ENCODE measurements around the gene INSL3.
A peak's percentile ranks its signal among the peaks of the same experiment; 100 is the strongest.

The INSL3 gene

DNA sequence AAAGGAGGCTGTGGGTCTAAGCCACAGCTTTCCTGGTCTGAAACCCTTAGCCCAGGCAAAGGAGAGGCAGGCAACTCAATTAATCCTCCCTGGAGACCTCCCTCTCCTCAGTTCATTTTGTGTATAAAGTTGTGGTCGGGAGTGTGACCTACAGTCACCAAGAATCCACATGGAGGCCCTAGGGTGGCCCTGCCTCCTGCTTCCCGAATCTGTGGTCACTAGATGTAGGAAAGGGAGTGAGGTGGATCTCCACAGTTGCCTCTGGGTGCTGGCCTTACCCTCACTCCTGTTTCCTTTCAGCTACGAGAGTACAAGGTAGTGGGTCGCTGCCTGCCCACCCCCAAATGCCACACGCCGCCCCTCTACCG, 39.7 kb upstream of the INSL3 start:
- no peaks in the 10 kb centered on the region for H3K27me3 ChIP-seq (ENCODE audit: control insufficient read depth, insufficient read depth, low read length)
- H3K4me1 ChIP-seq (ENCODE audit: control insufficient read depth, insufficient read depth, low read length): no peaks in the 10 kb centered on the region
- H3K9me3 ChIP-seq (ENCODE audit: control insufficient read depth, insufficient read depth, low read length): no peaks in the 10 kb centered on the region
- peak overlapping the region; percentile 98 for H3K9ac ChIP-seq (ENCODE audit: low read depth, low read length)
- H3K27ac ChIP-seq (ENCODE audit: low read depth, low read length): peak overlapping the region; percentile 87
- peaks cover 43% of the 10 kb centered on the region for H3K36me3 ChIP-seq (ENCODE audit: control insufficient read depth, insufficient read depth, low read length)
- H3K4me3 ChIP-seq (ENCODE audit: low read depth, low read length): peak overlapping the region; percentile 82

DNA sequence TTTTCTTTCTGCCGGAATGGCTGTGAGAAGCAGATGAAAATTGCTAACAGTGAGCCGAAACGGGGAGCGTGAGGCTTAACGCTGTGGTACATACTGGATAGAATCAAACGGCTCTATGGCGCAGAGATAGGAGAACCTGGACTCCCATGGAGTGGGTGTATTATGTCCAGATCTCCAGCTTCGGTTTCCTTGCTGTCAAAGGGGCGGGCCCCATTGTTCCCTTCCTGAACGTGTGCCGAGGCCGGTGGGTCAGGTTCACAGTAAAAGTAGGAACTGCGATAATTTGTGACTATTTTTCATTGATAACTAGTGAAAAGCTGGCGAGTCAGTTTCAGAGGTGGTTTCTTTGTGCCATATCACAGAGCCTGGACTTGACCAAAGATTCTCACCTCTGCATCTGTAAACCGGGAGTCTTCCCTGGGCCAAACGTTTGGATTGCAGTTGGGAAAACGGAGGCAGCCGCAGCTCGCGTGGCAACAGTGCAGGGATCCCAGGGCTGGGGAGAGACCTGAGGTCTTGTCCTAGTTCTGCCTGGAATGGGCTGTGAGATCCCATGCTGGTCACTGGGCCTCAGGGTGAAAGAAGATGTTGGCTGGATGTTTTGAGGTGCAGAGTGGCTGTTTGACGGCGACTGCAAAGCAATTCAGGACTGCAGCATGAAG, 39.1 kb upstream of the INSL3 start:
- Histone ChIP-seq H3K4me1 (ENCODE audit: control insufficient read depth, insufficient read depth, low read length) (no peaks in the 10 kb centered on the region), H3K4me3 (ENCODE audit: low read depth, low read length) (peak overlapping the region; percentile 82), H3K36me3 (ENCODE audit: control insufficient read depth, insufficient read depth, low read length) (peaks cover 43% of the 10 kb centered on the region), H3K9ac (ENCODE audit: low read depth, low read length) (peak overlapping the region; percentile 98), H3K27ac (ENCODE audit: low read depth, low read length) (peak overlapping the region; percentile 87), H3K9me3 (ENCODE audit: control insufficient read depth, insufficient read depth, low read length) (no peaks in the 10 kb centered on the region), H3K27me3 (ENCODE audit: control insufficient read depth, insufficient read depth, low read length) (no peaks in the 10 kb centered on the region)

DNA sequence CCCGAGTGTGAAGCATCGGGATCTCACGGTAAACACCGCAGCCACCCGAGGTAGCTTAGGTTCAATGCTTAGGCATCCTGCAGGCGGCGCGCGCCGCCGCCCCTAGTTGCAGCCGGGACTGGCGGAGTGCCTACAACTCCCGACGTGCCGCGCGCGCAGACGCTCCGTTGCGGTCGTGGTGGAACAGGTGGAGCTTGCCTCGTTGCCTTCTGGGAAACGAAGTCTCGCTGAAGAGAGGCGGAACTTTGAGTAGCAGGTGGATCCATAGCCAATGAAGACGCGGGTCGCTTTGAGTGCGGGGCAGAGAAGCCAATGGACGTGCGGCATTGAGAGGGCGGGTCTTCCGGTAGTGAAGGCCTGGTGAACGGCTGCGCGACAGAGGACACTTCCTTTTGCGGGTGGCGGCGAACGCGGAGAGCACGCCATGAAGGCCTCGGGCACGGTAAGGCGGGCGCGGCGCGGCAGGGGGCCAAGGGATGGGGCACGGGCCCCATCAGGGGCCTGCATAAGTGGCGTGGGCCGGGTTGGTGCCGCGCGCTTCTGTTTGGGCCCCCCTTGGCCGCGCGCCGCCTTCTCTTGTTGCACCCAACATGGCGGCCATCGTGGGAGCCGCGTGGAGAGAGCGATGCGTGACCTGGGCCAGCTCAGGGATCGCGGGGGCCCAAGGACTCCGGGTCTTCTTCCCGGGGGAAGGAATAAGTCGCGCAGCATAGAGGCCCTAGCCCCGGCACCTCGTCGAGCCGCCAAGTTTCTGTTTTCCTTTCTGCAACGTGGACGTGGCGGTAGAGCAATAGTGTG, 38.4 kb upstream of the INSL3 start, which contains the start of gene RPL18A:
Gene RPL18A, plus strand, starts transcription at position 378 of the 798 bp plus-strand sequence. Its CDS starts 47 bp downstream, at position 425.
- H3K27ac ChIP-seq (ENCODE audit: low read depth, low read length): peak within 1 kb of the TSS; percentile 87
- H3K27me3 ChIP-seq (ENCODE audit: control insufficient read depth, insufficient read depth, low read length): no peaks in the 10 kb centered on the region
- peaks cover 43% of the 10 kb centered on the region for H3K36me3 ChIP-seq (ENCODE audit: control insufficient read depth, insufficient read depth, low read length)
- peak within 1 kb of the TSS; percentile 82 for H3K4me3 ChIP-seq (ENCODE audit: low read depth, low read length)
- no peaks in the 10 kb centered on the region for H3K4me1 ChIP-seq (ENCODE audit: control insufficient read depth, insufficient read depth, low read length)
- H3K9ac ChIP-seq (ENCODE audit: low read depth, low read length): peak within 1 kb of the TSS; percentile 98
- H3K9me3 ChIP-seq (ENCODE audit: control insufficient read depth, insufficient read depth, low read length): no peaks in the 10 kb centered on the region

DNA sequence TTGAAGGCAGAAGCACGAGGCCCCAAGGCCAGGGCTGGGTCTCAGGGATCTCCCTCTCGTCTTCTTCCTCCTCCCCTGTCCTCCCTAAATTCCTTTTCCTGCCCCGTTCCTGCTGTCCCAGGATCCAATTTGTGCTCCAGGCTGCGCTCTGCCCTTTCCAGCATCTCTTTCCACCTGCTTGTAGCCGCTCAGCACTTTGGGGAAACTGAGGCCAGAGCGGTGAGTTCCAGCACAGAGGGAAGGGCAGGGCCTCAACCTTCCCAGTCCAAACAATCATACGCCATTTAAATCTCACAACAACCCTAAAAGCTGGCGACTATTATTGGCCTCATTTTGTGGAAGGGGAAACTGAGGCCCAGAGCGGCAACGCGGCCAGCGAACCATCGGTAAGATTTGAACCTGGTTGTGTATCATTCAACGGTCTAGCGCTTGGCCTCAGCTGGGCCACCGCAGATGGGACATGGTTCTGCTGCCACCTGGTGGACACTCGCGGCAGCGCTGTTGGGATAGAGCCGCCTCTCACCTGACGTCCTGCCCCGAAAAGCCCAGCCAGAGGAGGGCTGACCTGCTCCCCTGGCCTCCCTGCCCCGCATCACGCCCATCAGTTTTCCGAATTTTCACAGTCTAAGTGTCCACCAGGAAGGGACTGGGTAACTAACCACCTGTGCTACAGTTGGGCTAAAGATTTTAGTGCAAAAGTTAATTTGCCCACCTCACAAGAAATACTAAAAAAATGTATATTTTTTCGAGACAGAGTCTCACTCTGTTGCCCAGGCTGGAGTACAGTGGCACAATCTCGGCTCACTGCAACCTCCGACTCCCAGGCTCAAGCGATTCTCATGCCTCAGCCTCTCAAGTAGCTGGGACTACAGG, 34.2 kb upstream of the INSL3 start:
- H3K4me3 ChIP-seq (ENCODE audit: low read depth, low read length): no peak overlapping the region
- H3K9me3 ChIP-seq (ENCODE audit: control insufficient read depth, insufficient read depth, low read length): no peaks in the 10 kb centered on the region
- H3K4me1 ChIP-seq (ENCODE audit: control insufficient read depth, insufficient read depth, low read length): no peaks in the 10 kb centered on the region

DNA sequence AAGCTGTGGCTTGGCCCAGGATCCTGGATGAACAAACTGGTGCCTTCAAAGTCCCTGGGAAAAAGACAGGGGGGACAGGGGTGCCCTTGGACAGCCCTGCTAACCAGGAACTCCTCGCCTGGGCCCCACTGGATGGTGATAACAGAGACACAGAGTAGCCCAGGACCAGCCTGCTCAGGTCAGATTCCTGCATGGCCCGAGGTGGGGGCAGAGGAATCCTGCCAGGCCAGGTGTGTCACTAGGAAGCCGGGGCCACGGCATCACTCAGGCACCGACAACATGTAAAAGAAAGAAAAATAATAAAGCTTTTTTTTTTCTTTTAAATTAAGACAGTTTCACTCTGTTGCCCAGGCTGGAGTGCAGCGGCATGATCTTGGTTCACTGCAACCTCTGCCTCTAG, 32.7 kb upstream of the INSL3 start:
- Histone ChIP-seq H3K36me3 (ENCODE audit: control insufficient read depth, insufficient read depth, low read length) (no peaks in the 10 kb centered on the region), H3K9me3 (ENCODE audit: control insufficient read depth, insufficient read depth, low read length) (no peaks in the 10 kb centered on the region), H3K9ac (ENCODE audit: low read depth, low read length) (no peak overlapping the region), H3K27ac (ENCODE audit: low read depth, low read length) (no peak overlapping the region), H3K4me1 (ENCODE audit: control insufficient read depth, insufficient read depth, low read length) (no peaks in the 10 kb centered on the region), H3K4me3 (ENCODE audit: low read depth, low read length) (no peak overlapping the region), H3K27me3 (ENCODE audit: control insufficient read depth, insufficient read depth, low read length) (no peaks in the 10 kb centered on the region)

More for the DNA sequence above, 34.2 kb upstream of the INSL3 start:
- Histone ChIP-seq H3K36me3 (ENCODE audit: control insufficient read depth, insufficient read depth, low read length) (peaks cover 2% of the 10 kb centered on the region), H3K27me3 (ENCODE audit: control insufficient read depth, insufficient read depth, low read length) (no peaks in the 10 kb centered on the region), H3K27ac (ENCODE audit: low read depth, low read length) (no peak overlapping the region), H3K9ac (ENCODE audit: low read depth, low read length) (no peak overlapping the region)

DNA sequence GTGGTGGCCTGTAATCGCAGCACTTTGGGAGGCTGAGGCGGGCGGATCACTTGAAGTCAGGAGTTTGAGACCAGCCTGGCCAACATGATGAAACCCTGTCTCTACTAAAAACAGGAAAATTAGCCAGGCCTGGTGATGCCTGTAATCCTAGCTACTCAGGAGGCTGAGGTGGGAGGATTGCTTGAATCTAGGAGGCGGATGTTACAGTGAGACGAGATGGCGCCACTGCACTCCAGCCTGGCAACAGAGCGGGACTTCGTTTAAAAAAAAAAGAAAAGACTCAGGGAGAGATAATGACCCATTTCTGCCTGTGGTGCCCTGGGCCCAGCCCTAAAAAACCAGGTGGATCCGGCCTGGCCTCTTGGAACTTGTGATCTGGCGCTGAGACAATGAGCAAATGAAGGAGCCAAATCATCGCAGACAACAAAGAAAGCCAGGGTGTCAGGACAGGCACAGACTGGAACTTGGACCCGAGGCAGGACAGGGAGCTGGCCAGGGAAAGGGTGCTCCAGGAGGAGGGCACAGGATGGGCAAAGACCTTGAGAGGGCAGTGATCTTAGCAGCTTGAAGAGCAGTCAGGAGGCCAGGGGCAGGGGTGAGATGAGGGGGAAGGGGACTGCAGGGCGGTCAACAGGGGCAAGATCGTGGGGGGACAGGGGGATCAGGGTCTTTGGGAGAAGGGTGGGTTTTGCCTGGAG, 27.4 kb upstream of the INSL3 start:
- Histone ChIP-seq H3K9me3 (ENCODE audit: control insufficient read depth, insufficient read depth, low read length) (no peaks in the 10 kb centered on the region), H3K27ac (ENCODE audit: low read depth, low read length) (no peak overlapping the region), H3K27me3 (ENCODE audit: control insufficient read depth, insufficient read depth, low read length) (peaks cover 6% of the 10 kb centered on the region; the same call in 1 of the 2 replicates), H3K36me3 (ENCODE audit: control insufficient read depth, insufficient read depth, low read length) (no peaks in the 10 kb centered on the region), H3K4me1 (ENCODE audit: control insufficient read depth, insufficient read depth, low read length) (no peaks in the 10 kb centered on the region; the same call in 1 of the 2 replicates), H3K9ac (ENCODE audit: low read depth, low read length) (no peak overlapping the region), H3K4me3 (ENCODE audit: low read depth, low read length) (no peak overlapping the region)

DNA sequence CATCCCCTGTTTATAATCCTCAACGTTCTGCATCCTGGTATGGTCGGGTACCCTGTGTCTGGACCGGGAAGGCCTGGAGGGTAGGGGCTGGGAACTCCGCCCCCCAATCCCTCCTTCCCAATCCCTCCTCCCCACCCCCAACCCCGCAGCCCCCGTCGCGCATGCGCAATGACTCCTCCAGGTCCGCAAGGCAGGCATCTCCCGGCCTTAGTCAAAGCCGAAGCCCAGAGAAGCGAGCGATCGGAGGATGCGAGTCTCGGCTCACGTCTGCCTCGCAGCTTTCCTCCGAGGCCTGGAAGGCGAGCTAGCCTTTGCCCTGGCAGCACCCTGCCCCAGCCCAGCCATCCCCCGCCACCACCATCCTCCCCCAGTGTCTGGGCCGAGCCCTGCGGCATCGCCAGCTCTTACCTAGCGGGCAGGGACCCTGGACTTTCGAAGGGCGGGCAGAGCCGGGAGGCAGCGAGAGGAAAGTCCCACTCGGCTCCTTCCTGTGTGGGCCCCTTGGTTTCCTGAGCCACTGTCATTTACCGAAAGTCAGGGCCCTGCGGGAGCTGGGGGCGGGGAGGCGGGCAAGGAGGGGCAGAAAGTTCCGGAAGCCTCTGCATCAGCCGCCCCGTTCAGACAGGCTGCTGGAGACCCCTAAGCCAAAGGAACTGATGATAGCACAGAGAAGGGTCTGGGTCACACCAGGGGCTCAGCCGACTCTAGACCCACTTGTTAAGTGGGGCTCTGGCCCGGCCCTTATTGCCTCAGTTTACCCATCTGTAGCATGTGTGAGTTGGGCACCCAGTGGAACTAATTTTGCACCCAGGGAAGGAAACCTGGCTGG, 26.4 kb upstream of the INSL3 start, which contains the start of gene JAK3:
Gene JAK3, minus strand, starts transcription at position 445 of the 829 bp plus-strand sequence. CDS start 3,565 bp downstream, outside the sequence.
- Histone ChIP-seq H3K9me3 (ENCODE audit: control insufficient read depth, insufficient read depth, low read length) (no peaks in the 10 kb centered on the region), H3K9ac (ENCODE audit: low read depth, low read length) (no peak within 1 kb of the TSS), H3K4me3 (ENCODE audit: low read depth, low read length) (no peak within 1 kb of the TSS; the same call in 1 of the 2 replicates), H3K27me3 (ENCODE audit: control insufficient read depth, insufficient read depth, low read length) (peaks cover 13% of the 10 kb centered on the region), H3K27ac (ENCODE audit: low read depth, low read length) (no peak within 1 kb of the TSS), H3K36me3 (ENCODE audit: control insufficient read depth, insufficient read depth, low read length) (no peaks in the 10 kb centered on the region), H3K4me1 (ENCODE audit: control insufficient read depth, insufficient read depth, low read length) (no peaks in the 10 kb centered on the region; the same call in 1 of the 2 replicates)

DNA sequence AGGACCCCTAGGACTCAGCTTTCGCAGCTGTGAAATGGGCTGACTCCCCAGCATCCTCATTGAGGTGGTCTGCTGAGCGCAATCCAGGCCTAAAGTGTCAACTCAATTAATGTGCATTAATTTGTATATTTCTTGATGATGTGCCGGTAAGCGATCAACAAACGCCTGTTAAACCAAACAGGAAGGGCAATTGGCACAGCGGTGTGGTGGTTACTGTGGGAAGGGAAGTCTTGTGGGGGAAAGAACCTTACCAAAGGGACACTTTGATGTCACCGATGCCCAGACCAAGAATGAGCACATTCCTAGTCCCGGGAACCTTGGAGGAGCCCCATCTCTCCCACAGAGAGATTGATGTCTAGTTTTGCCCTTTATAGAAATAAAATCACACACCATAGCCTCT, 24.8 kb upstream of the INSL3 start:
- Histone ChIP-seq H3K4me3 (ENCODE audit: low read depth, low read length) (no peak overlapping the region), H3K4me1 (ENCODE audit: control insufficient read depth, insufficient read depth, low read length) (no peaks in the 10 kb centered on the region; the same call in 1 of the 2 replicates), H3K27ac (ENCODE audit: low read depth, low read length) (no peak overlapping the region), H3K36me3 (ENCODE audit: control insufficient read depth, insufficient read depth, low read length) (no peaks in the 10 kb centered on the region), H3K9me3 (ENCODE audit: control insufficient read depth, insufficient read depth, low read length) (no peaks in the 10 kb centered on the region), H3K9ac (ENCODE audit: low read depth, low read length) (no peak overlapping the region), H3K27me3 (ENCODE audit: control insufficient read depth, insufficient read depth, low read length) (peaks cover 17% of the 10 kb centered on the region)

DNA sequence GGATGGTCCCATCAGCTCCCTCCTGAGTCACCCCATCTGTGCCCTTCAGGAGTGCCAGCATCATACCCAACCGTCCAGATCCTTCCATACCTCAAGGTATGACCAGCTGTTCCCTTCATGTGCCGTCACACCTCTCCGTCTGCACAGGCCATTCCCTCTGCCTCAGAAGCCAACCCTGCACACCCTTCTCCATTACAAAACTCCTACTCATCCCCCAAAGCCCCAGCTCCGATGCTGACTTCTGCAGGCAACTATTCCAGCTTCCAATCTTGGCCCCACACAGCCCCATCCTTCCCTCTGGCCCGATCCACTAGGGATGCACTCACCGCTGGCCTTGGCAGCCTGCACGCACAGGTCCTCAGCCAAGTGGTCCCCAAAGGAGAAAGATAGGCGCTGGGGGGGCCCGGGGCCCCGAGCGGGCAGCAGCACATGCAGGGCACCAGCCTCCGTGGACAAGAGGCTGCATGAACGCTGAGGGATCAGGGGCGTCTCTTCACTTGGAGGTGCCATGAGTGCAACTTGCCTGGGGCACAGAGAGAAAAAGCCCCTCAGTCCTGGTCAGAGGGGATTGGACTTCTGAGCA, 22.7 kb upstream of the INSL3 start:
- H3K36me3 ChIP-seq (ENCODE audit: control insufficient read depth, insufficient read depth, low read length): no peaks in the 10 kb centered on the region
- peaks cover 17% of the 10 kb centered on the region for H3K27me3 ChIP-seq (ENCODE audit: control insufficient read depth, insufficient read depth, low read length)
- no peak overlapping the region for H3K27ac ChIP-seq (ENCODE audit: low read depth, low read length)
- no peak overlapping the region for H3K4me3 ChIP-seq (ENCODE audit: low read depth, low read length)
- H3K9me3 ChIP-seq (ENCODE audit: control insufficient read depth, insufficient read depth, low read length): no peaks in the 10 kb centered on the region
- no peaks in the 10 kb centered on the region; the same call in 1 of the 2 replicates for H3K4me1 ChIP-seq (ENCODE audit: control insufficient read depth, insufficient read depth, low read length)
- H3K9ac ChIP-seq (ENCODE audit: low read depth, low read length): no peak overlapping the region

All from HUES48 (cell line).